Breast epithelium (tissue), 3 donors: Measurements from ENCODE around the gene ANKH.

Experiments used
- POLR2A ChIP-seq: fragments of 450-650 bp; IDR thresholded peaks from one replicate; pipeline ENCODE4 v1.6.1; 2016; ENCODE audit warnings: antibody characterized with exemption, mild to moderate bottlenecking, moderate library complexity
- POLR2AphosphoS5 ChIP-seq, 3 donors: sonication (generic); formaldehyde crosslinking; IDR thresholded peaks; one replicate each; pipeline ENCODE4 v1.6.1; 2017; ENCODE audit warnings: antibody characterized with exemption in 3 of 3
- TF ChIP-seq, protein P1 (sequence below), 3 donors: fragments of 450-650 bp; IDR thresholded peaks; one replicate each; pipeline ENCODE4 v1.5.1; 2016 to 2017; ENCODE audit warnings: antibody characterized with exemption in 3 of 3, mild to moderate bottlenecking in 3 of 3, moderate library complexity in 3 of 3

DNA sequence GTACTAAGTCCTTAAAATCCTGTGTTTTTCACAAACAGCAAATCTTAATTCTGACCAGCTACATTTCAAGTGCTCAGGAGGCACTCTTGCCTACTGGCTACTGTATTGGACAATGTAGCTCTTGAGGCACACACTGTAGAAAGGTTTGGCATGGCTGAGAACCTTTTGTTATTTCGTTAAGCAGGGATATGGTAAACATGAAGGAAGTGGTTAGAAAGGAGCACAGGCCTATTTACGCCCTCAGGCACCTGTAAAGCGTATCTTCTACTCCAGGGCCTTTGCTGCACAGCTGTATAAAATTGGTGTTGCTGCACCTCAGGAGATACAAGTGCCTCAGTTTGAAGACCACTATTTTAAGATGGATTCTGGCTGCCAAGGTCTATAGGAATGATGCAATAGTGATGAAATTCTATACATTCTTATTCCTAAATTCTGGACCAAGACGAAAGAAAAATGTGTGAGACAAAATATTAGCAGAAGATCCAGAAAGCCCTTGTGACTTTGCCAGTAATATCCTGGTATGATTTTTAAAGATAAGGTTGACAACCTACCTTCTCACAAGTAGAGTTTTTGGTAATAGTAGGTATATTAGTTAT lies 216.3 kb downstream of the ANKH start:
- TF ChIP-seq, protein P1, sequence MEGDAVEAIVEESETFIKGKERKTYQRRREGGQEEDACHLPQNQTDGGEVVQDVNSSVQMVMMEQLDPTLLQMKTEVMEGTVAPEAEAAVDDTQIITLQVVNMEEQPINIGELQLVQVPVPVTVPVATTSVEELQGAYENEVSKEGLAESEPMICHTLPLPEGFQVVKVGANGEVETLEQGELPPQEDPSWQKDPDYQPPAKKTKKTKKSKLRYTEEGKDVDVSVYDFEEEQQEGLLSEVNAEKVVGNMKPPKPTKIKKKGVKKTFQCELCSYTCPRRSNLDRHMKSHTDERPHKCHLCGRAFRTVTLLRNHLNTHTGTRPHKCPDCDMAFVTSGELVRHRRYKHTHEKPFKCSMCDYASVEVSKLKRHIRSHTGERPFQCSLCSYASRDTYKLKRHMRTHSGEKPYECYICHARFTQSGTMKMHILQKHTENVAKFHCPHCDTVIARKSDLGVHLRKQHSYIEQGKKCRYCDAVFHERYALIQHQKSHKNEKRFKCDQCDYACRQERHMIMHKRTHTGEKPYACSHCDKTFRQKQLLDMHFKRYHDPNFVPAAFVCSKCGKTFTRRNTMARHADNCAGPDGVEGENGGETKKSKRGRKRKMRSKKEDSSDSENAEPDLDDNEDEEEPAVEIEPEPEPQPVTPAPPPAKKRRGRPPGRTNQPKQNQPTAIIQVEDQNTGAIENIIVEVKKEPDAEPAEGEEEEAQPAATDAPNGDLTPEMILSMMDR (IDR thresholded peaks at IDR 0.05) = no peak
- no peak for TF ChIP-seq POLR2A
- TF ChIP-seq POLR2AphosphoS5 (IDR thresholded peaks at IDR 0.05) = no peak
